Hematopoietic multipotent progenitor cell treated with erythropoietin and hydrocortisone succinate and interleukin-3 and kit ligand, for 6 days (in vitro differentiated cells): ENCODE results near the gene ETV5.

Source experiments
- DNase-seq: peaks from one replicate; pipeline ENCODE4 v3.0.0-alpha.2; 2015

Gene ETV5

DNA sequence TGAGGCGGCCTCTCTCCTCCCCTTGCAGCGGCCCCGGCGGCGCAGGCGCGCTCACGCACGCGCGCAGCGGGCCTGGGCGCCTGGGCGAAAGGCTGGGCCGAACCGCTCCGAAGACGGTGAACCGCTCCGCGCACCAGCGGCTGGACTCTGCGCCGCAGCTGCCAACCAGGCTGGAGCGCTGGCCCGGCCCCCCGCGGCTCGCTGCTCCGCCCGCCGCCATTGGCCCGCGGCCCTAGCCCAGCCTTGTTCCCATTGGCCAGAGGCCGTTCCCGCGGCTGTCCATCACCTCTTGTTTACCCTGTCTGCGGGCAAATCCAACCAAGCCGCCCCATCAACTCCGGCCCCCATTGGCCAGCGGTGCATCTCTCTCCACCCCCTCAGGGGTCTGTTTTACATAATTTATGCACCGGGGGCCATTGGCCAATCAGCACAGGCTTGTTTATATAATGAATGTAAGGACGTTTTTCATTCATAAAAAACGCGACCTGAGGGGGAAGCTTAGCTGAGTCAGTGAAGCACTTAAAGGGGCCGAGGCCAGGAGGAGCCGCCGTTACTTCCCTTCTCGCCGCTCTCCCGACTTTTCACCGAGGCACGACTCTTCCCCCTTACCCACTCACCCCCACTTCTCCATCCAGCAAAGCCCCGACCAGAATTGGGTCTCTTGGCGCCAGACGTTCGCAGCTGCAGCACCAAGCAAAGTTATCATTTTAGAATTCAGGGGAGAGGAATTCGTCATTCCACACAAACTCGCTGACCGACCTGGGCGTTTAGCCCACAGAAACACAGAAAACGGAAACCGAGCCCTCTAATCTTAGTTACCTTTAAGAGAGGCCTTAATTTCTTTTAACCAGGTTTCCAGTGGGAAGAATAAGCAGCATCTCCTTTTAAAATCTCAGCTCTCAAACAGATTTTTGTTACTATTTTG lies at the start of gene ETV5:
Gene ETV5, minus strand, starts transcription at position 149 of the 925 bp plus-strand sequence. CDS start 3,221 bp downstream, outside the sequence.
- peak; percentile 99 for DNase-seq

DNA sequence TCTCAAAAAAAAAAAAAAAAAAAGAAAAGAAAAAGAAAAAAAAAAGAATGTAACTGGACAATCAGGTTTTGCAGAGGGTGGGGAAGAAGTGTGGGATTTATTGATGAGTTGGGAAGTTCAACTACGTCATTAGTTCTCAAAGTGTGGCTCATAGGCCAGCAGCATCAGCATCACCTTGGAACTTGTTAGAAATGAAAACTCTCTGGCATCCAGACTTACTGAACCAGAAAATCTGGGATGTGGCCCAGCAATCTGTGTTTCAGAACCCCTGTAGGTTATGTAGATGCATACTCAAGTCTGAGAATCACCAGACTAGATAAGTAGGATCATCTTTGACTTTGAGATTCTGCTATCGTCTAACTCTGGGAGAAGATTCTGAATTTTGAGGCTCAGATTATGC lies 45.8 kb upstream of the ETV5 start:
- no peak for DNase-seq

GRCh38 chr3:186152889-186153292 lies 44.0 kb upstream of the ETV5 start:
- DNase-seq = peak; percentile 45

DNA sequence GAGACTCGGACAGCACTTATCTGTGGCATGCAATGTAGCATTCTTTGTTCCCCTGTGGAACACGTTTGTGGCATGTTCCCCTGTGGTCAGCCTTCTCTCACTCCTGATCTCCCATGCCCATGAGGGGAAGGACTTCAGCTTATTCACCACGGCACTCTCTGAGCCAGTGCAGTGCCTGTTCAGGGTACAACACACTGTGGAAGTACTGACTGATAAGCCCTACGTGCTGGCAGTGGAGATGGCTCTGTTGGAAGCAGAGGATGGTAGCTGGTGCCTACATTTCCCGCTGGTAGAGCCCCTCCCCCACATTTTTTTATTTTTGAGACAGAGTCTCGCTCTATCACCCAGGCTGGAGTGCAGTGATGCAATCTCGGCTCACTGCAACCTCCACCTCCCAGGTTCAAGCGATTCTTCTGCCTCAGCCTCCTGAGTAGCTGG lies 43.5 kb upstream of the ETV5 start:
- no peak for DNase-seq

- peak; percentile 25 for DNase-seq
Measured at GRCh38 chr3:186151077-186151971, 42.4 kb upstream of the ETV5 start.

GRCh38 chr3:186150041-186150830 lies 41.3 kb upstream of the ETV5 start:
- DNase-seq = no peak

- no peak for DNase-seq
Measured at GRCh38 chr3:186149319-186149960, 40.6 kb upstream of the ETV5 start.

GRCh38 chr3:186144257-186144656 lies 35.4 kb upstream of the ETV5 start:
- DNase-seq = no peak

DNA sequence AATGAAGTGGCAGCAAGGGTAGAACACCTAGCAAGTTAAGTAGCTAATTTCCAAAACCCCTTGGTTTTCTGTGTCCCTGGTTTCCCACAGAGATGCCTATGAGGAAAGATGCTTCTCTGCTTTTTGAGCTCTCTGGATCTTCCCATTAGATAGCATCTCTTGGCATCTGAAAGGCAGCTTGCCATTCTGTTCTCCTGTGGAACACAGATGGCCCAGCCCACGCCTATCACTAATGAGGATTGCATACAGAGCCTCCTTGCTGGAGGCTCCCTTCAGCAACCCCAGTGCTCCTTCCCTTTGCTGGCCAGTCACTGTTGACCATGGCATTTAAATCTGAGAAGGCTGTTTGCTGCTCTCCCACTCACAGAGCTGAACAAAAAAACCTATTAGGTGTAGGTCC lies 34.4 kb upstream of the ETV5 start:
- no peak for DNase-seq

DNA sequence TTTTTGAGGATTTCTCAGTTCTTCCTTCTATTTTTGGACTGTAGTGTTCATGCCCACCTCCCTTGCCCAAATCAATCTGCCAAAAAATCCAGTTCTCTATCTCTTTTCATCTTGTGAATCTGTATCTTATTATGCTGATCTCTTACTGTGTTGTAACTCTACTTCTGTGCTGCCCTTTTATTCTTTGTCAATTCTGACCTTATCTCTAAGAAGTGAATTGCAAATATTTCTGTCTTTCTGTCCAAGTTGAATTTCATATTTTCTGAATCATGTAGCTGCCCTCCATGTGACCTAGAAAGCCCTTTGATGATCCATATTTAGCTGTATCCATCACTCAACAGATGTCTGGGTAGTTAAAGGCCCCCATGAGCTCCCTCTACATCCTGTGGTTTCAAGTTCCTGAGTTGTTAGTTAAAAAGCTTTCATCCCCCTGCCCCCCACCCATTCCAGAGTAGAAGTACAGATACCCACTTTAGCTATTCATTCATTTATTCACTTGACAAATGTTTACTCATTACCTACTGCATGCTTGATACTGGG lies 33.6 kb upstream of the ETV5 start:
- no peak for DNase-seq

- DNase-seq = no peak
Measured at GRCh38 chr3:186141790-186142189, 32.9 kb upstream of the ETV5 start.

DNA sequence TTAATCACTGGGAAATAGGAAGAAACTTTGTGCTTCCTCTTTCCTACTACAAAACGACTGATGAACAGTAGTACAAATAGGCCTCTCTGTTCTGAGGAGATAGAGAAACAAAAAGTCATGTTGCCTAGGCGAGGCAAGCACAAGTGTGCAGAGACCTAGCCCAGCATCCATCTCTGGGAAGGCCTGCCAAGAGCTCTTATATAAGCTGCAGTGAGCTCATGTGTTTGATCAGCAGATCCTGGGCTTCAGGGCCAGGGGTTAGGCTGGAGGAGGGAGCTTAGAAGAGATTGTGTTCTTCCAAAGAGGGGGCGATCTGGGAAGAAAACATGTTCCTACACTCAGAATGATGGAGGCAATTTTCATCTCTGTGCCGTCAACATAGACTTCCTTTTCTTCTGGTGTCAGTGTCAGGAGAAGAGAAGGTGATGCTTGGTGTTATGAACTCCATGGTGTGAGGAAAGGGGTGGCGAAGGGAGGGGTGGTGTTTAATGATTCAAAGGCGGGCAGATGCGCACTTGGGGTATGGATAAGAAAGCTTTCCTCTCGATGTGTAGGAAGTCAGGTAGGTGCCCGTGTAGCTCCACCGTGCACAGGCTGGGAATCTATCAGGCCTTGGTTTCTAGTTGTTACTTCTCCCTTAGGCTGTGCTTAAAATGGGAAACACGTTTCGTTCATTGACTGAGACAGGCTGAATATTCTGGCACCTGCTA lies 29.5 kb upstream of the ETV5 start:
- no peak for DNase-seq

- DNase-seq = no peak
Measured at GRCh38 chr3:186137051-186137685, 28.3 kb upstream of the ETV5 start.

- no peak for DNase-seq
Measured at GRCh38 chr3:186133980-186134379, 25.1 kb upstream of the ETV5 start.

DNA sequence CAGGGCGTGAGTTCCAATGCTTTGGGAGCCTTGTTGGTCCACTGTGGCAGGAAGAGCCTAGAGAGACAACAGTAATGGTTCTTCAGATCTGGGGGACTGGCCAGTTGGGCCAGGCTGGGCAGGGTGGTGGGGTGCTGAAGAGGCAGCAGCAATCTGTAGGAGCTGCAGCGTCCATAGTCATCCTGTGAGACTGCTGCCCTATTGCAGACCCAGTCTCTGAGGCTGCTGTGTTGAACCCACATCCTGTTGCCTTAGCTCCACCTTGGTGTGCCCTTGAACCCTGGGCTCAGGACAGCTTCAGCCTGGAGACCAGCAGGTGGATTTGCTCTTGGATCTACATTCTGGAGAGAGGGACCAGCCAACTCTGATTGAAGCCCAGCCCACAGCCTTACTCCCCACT lies 23.6 kb upstream of the ETV5 start:
- DNase-seq = no peak

DNA sequence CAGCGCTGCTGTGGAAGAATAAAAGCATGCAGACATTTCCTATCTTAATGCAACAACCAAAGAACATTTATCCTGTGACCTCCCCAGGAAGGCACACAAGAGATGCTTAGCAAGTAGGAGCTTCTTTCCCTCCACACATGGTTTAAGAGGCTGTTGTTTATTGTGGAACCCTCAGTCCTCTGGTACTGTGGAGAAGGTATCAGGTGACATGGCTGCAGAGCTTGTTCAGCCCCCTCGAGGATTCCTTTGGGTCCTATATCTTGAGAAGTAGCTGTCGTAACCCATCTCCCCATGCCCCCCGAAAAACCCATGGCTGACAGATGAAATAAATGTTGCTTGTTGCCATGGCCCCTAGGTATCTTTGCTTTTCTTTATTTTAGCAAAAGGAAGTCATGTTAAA lies 20.3 kb upstream of the ETV5 start:
- no peak for DNase-seq

DNA sequence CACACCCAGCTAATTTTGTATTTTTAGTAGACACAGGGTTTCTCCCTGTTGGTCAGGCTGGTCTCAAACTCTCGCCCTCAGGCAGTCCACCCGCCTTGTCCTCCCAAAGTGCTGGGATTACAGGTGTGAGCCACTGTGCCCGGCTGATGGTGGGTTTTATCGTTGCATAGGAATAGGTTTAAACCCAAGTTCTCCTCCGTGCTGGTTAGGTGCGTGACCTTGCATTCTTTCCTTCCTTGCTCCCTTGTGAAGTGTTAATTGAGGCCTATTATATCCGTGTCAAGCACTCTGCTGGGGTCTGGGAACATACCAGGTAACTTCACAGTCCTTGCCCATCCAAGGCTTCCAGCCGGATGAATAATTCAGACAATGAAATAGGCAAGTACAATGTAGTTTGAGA lies 19.3 kb upstream of the ETV5 start:
- DNase-seq = no peak

- DNase-seq = no peak
Measured at GRCh38 chr3:186127463-186127862, 18.6 kb upstream of the ETV5 start.

DNA sequence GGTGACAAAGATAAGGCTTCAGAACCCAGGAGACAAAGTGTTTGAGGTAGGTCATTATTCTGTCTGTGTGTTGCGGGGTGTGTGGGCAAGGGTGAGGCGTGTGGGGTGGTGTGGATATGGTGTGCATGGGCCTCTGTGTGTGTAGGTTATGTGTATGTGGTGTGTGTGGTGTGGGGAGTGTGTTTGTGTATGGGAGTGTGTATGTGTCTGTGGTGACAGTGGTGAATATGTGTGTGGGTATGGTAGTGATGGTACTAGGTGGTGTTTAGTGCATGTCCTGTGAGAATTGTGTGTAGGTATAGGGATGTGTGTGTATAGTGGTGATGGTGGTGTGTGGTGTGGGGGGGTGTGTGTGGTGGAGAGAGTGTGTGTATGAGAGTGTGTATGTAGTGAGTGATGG lies 16.2 kb upstream of the ETV5 start:
- no peak for DNase-seq

- DNase-seq = no peak
Measured at GRCh38 chr3:186124592-186124991, 15.7 kb upstream of the ETV5 start.

- DNase-seq = no peak
Measured at GRCh38 chr3:186123012-186123411, 14.1 kb upstream of the ETV5 start.
